Transverse colon (tissue), 4 donors: Measurements from ENCODE around the gene ARF4. TPM values are rescaled to one million over a fixed set of nuclear protein-coding genes. Genes with fewer than 3 reads are reported as not detected.

Source experiments
- DNase-seq: peaks from one replicate; pipeline ENCODE4 v3.0.0-alpha.2; 2019
- H3K27ac ChIP-seq, 4 donors: fragments of 200-600 bp; sonication (generic); 2 replicates each; pipeline ENCODE4 v1.5.1; 2016 to 2018; ENCODE audit warnings: inconsistent platforms in 4 of 4
- H3K27me3 ChIP-seq: fragments of 200-600 bp; sonication (generic); 2 replicates; pipeline ENCODE4 v1.5.1; 2017; ENCODE audit warnings: inconsistent platforms
- H3K36me3 ChIP-seq, 4 donors: fragments of 200-600 bp; sonication (generic); 2 replicates each; pipeline ENCODE4 v1.5.1; 2017 to 2019; ENCODE audit warnings: inconsistent platforms in 4 of 4
- H3K4me1 ChIP-seq, 4 donors: fragments of 200-600 bp; sonication (generic); 2 replicates each; pipeline ENCODE4 v1.5.1; 2017 to 2020; ENCODE audit warnings: inconsistent platforms in 4 of 4
- H3K4me3 ChIP-seq, 4 donors: fragments of 200-600 bp; sonication (generic); 1 replicate in 1 of 4; 2 replicates in 3 of 4; pipeline versions ENCODE4 v1.5.1 to v1.6.1; 2017 to 2019; ENCODE audit warnings: inconsistent platforms in 4 of 4
- H3K9me3 ChIP-seq, 2 donors: fragments of 200-600 bp; sonication (generic); 2 replicates each; pipeline ENCODE4 v1.5.1; 2017 to 2019; ENCODE audit warnings: inconsistent platforms in 2 of 2
- CTCF ChIP-seq, 5 experiments: fragments of 200-600 bp in 3 of 5; fragments of 450-650 bp in 2 of 5; sonication (generic) in 3 of 5; IDR thresholded peaks; 1 replicate in 2 of 5; 2 replicates in 3 of 5; pipeline ENCODE4 v1.5.1; 2016 to 2017; ENCODE audit warnings: antibody characterized with exemption in 5 of 5, inconsistent platforms in 3 of 5, mild to moderate bottlenecking in 2 of 5, moderate library complexity in 1 of 5
- EP300 ChIP-seq: sonication (generic); formaldehyde crosslinking; IDR thresholded peaks from one replicate; pipeline ENCODE4 v1.6.1; 2017; ENCODE audit warnings: antibody characterized with exemption, low read depth
- POLR2A ChIP-seq: fragments of 450-650 bp; IDR thresholded peaks from one replicate; pipeline ENCODE4 v1.6.1; 2016; ENCODE audit warnings: antibody characterized with exemption, mild to moderate bottlenecking, moderate library complexity
- POLR2AphosphoS5 ChIP-seq, 3 donors: sonication (generic); formaldehyde crosslinking; IDR thresholded peaks; one replicate each; pipeline ENCODE4 v1.6.1; 2016; ENCODE audit warnings: antibody characterized with exemption in 3 of 3
- WGBS, 2 donors: methylation state at CpG; one replicate each; pipeline ENCODE4 v1.1.5; 2018; ENCODE audit warnings: low coverage in 1 of 2; 5-methylcytosine and 5-hydroxymethylcytosine counted together
- in situ Hi-C, 4 donors: fragments of 200-750 bp; cut with MboI; loops; one replicate each; pipeline versions ENCODE4 v1.15.0 to v1.15.1; 2017; ENCODE audit warnings: low sequenced_read_pairs in 3 of 4, low pct_ligation_motif_present in 1 of 4, low pct_unique_long_range_greater_than_20kb in 1 of 4
- intact Hi-C: fragments of 100-400 bp; cut with DNase I; formaldehyde crosslinking; loops from one replicate; pipeline ENCODE4 v1.15.1; 2023; ENCODE audit warnings: low total_unique reads
- total RNA-seq, 4 donors: library from RNA; depleted of rRNA; stranded (reverse); fragments of >200 nt; gene quantifications; one replicate each; pipeline ENCODE4 v1.1.0, GENCODE V29; 2016

ARF4 gene
- total RNA-seq, 4 donors from 2014 or later = 89.6 to 109 (median 98.2) TPM

GRCh38 chr3:57627976-57628375 is 30.8 kb upstream of the ARF4 start:
- no peaks in the 10 kb centered on the region for H3K27me3 ChIP-seq
- no peak overlapping the region for H3K4me3 ChIP-seq
- no peak for DNase-seq
- peaks cover 0 to 57% (median 25%) of the 10 kb centered on the region in 4 donors for H3K36me3 ChIP-seq
- 85 to 90% methylated on average over 5 to 6 of the region's 6 CpGs for WGBS, 2 donors
- intact Hi-C loops = no loop called here
- TF ChIP-seq POLR2A (no peak), POLR2AphosphoS5 (IDR thresholded peaks at IDR 0.05) (no peak), EP300 (no peak), CTCF (IDR thresholded peaks at IDR 0.05) (no peak)
- in situ Hi-C loops = no loop called here
- no peak overlapping the region for H3K27ac ChIP-seq
- no peaks in the 10 kb centered on the region for H3K9me3 ChIP-seq
- no peaks in the 10 kb centered on the region for H3K4me1 ChIP-seq

DNA sequence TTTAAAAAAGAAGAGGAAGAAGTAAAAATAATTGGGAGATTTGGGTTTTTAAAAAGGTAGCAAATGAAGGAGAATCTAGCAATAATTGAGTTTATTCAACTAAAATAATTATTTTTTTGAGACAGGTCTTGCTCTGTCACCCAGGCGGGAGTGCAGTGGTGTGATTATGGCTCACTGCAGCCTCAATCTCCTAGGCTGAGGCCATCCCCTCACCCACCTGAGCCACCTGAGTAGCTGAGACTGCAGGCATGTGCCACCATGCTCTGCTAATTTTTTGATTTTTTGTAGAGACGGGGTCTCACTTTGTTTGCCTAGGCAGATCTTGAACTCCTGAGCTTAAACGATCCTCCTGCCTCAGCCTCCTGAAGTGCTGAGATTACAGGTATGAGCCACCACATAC is 27.7 kb upstream of the ARF4 start:
- in situ Hi-C loops = no loop called here
- intact Hi-C loops = no loop called here
- WGBS, 2 donors = 93 to 100% methylated on average over 1 to 3 of the region's 3 CpGs
- no peak for DNase-seq
- TF ChIP-seq POLR2A (no peak), POLR2AphosphoS5 (IDR thresholded peaks at IDR 0.05) (no peak), CTCF (IDR thresholded peaks at IDR 0.05) (no peak), EP300 (no peak)
- no peak overlapping the region for H3K27ac ChIP-seq
- no peaks in the 10 kb centered on the region for H3K4me1 ChIP-seq
- H3K4me3 ChIP-seq = no peak overlapping the region
- no peaks in the 10 kb centered on the region for H3K27me3 ChIP-seq
- H3K9me3 ChIP-seq = no peaks in the 10 kb centered on the region
- H3K36me3 ChIP-seq = peaks cover 0 to 36% (median 17%) of the 10 kb centered on the region in 4 donors

DNA sequence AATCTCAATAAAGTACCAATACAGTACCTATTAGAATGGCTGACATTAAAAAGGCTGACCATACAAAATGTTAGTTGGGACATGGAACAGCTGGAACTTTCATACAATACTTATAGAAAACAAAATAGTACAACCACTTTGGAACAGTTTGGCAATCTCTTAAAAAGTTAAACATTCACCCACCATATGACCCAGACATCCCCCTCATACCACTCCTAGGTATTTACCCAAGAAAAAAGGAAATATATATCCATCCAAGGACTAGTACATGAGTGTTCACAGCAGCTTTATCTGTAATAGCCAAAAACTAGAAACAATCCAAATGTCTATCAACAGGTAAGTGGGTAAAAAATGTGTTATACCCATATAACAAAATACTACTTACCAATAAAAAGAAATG is 25.2 kb upstream of the ARF4 start:
- intact Hi-C loops = no loop called here

GRCh38 chr3:57617739-57618138 is 20.6 kb upstream of the ARF4 start:
- H3K9me3 ChIP-seq = no peaks in the 10 kb centered on the region
- TF ChIP-seq CTCF (IDR thresholded peaks at IDR 0.05) = no peak
- no peak for TF ChIP-seq POLR2AphosphoS5 (IDR thresholded peaks at IDR 0.05)
- TF ChIP-seq POLR2A = no peak
- TF ChIP-seq EP300 = no peak
- intact Hi-C loops = no loop called here
- H3K27me3 ChIP-seq = no peaks in the 10 kb centered on the region
- in situ Hi-C loops = no loop called here
- no peaks in the 10 kb centered on the region for H3K4me1 ChIP-seq
- DNase-seq = no peak
- WGBS, 2 donors = 92 to 96% methylated on average over 3 of the region's 3 CpGs
- H3K36me3 ChIP-seq = peaks cover 0 to 1% (median 0%) of the 10 kb centered on the region in 4 donors
- no peak overlapping the region for H3K4me3 ChIP-seq
- H3K27ac ChIP-seq = no peak overlapping the region

More for the DNA sequence above, 25.2 kb upstream of the ARF4 start:
- DNase-seq = no peak
- no peaks in the 10 kb centered on the region for H3K27me3 ChIP-seq
- TF ChIP-seq POLR2A (no peak), EP300 (no peak), POLR2AphosphoS5 (IDR thresholded peaks at IDR 0.05) (no peak), CTCF (IDR thresholded peaks at IDR 0.05) (no peak)
- no peak overlapping the region for H3K27ac ChIP-seq
- no peak overlapping the region for H3K4me3 ChIP-seq
- in situ Hi-C loops = no loop called here
- H3K9me3 ChIP-seq = no peaks in the 10 kb centered on the region
- no peaks in the 10 kb centered on the region for H3K4me1 ChIP-seq
- peaks cover 0 to 17% (median 6%) of the 10 kb centered on the region in 4 donors for H3K36me3 ChIP-seq
